Measurements from ENCODE around the gene ARID5A.
A peak's percentile ranks its signal among the peaks of the same experiment; 100 is the strongest.

ARID5A gene

DNA sequence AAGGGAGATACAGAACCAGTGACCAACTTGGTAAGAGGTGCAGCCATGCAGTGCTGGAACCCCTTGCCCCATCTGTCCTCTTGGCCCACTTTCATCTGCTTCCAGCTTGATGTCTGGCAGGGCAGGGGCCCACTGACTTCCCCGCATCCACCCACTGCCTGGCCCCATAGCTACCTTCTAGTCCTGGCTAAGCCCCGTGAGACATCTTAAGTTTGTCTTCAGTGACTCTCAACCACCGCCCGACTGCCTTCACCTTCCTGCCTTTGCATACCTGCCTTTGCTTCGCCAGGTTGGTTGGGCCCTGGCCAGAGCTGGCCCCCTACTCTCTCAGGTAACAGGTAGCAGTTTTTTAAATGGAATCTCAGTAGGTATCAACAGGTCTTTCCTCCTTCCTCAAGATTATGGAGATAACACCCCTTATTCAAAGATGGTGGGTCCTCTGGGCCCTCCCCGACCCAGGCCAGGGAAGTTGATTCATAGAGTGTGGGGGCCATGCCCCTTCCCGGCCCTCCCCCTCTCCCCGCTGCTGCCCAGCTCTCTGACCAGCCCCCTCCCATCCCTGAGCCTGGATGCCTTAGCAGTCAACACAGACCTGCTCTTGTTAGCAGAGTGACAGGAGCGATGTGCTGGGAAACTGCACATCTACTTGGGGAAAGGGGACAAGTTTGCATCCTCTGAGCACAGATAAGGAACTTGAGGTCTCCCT is 2.8 kb downstream of the ARID5A start:
- Mint-ChIP-seq H3K4me1 (peaks cover 9% of the 10 kb centered on the region), H3K36me3 (ENCODE audit: low read depth) (peaks cover 9% of the 10 kb centered on the region), H3K9me3 (peaks cover under 1% of the 10 kb centered on the region), H3K4me3 (peak overlapping the region; percentile 86 to 90 (median 90)), H3K27me3 (ENCODE audit: low read depth) (peaks cover 18% of the 10 kb centered on the region), H3K27ac (no peak overlapping the region)
- TF ChIP-seq, protein P1, sequence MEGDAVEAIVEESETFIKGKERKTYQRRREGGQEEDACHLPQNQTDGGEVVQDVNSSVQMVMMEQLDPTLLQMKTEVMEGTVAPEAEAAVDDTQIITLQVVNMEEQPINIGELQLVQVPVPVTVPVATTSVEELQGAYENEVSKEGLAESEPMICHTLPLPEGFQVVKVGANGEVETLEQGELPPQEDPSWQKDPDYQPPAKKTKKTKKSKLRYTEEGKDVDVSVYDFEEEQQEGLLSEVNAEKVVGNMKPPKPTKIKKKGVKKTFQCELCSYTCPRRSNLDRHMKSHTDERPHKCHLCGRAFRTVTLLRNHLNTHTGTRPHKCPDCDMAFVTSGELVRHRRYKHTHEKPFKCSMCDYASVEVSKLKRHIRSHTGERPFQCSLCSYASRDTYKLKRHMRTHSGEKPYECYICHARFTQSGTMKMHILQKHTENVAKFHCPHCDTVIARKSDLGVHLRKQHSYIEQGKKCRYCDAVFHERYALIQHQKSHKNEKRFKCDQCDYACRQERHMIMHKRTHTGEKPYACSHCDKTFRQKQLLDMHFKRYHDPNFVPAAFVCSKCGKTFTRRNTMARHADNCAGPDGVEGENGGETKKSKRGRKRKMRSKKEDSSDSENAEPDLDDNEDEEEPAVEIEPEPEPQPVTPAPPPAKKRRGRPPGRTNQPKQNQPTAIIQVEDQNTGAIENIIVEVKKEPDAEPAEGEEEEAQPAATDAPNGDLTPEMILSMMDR (IDR thresholded peaks at IDR 0.05; ENCODE audit: unreplicated experiment in 3 of 3) = no peak

DNA sequence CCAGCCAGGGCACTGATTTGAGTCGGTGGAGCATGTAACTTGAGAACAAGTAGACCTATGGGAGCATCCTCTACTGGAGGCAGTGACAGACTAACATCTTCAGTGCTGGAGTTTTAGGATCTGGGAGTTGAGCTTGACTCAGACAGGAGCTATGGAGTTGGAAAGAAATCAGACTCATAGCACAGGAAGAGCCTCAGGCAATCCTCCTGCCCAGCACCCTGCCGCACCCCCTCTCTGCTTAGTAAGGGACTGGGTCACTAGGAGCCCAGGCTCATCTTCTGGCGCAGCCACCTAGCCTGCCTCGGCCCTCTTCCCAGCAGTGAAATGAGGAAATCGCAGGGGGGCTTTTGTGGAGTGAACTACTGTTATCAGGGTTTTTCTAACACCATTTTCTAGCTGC is 3.6 kb downstream of the ARID5A start:
- H3K27me3 Mint-ChIP-seq (ENCODE audit: low read depth) = peaks cover 18% of the 10 kb centered on the region
- TF ChIP-seq, protein P1 (IDR thresholded peaks at IDR 0.05; ENCODE audit: unreplicated experiment in 3 of 3) = no peak
- H3K36me3 Mint-ChIP-seq (ENCODE audit: low read depth) = peaks cover 14% of the 10 kb centered on the region
- H3K4me3 Mint-ChIP-seq = peak overlapping the region; percentile 34 to 86 (median 59)
- peaks cover 3% of the 10 kb centered on the region for H3K9me3 Mint-ChIP-seq
- H3K27ac Mint-ChIP-seq = no peak overlapping the region
- H3K4me1 Mint-ChIP-seq = peaks cover 5% of the 10 kb centered on the region

DNA sequence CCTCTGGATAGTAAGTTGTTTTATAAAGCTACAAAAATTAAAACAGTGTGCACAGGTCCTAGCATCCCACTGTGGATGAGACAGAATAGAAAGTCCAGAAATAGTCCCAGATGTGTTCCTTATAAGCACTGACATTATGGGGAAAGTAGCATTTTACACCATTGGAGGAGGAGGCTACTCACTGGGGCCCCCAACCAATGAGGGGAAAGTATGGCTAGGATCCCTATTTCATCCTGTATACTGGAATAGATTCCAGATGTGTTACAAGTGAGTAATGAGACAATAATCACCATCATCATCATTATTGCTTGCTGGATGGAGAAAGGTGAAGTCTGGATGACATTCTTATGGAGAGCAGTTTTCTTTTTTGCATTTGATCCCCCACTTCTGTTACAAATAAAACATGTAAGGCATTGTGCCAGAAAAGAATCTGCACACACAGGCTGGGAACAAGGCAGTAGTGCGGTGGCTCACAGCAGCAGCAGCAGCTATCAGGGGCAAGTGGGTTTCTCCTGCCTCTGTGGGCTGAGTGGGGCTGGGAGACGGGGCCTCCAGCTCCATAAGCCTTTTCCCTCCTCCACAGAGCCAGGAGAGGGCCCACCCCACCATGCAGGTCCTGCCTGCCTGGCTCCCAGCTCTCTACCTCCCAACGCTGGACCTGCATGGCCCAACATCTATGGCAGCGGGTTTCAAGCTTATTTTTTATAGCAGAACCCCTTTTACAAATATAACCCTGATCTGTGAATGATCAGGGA is 5.0 kb downstream of the ARID5A start:
- H3K4me3 Mint-ChIP-seq = no peak overlapping the region
- H3K9me3 Mint-ChIP-seq = peaks cover 3% of the 10 kb centered on the region
- peaks cover 14% of the 10 kb centered on the region for H3K27me3 Mint-ChIP-seq (ENCODE audit: low read depth)
- H3K4me1 Mint-ChIP-seq = peaks cover 5% of the 10 kb centered on the region
- peaks cover 18% of the 10 kb centered on the region for H3K36me3 Mint-ChIP-seq (ENCODE audit: low read depth)
- TF ChIP-seq, protein P1 (IDR thresholded peaks at IDR 0.05; ENCODE audit: unreplicated experiment in 3 of 3) = no peak
- H3K27ac Mint-ChIP-seq = no peak overlapping the region

DNA sequence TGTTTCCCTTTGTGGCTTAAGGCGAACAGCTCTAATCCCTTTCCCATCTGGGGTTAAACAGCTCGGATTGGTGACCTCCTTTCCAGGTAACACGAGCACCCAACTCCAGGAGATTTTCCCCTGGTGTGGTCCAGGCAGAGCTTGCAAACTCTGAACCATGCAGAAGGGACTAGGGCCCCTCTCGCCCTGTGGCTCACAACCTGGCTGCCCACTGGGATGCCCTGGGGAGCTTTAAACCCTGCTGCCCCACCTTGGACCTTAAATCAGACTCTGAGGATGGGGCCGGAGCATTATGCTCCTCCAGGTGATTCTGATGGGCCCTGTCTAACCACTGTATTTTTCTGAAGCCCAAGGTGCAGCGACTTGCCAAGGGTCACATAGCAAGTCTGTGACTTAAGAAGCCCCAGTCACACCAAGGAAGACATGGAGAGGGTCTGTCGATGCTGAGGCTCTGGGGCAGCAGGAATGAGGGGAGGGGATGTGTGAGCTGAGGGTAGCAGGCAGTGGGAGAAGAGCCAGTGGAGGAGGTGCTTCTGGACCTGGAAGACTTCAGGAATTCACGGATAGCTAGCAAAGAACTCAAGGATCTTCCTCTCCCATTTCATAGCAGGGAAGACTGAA is 5.9 kb downstream of the ARID5A start:
- TF ChIP-seq, protein P1 (IDR thresholded peaks at IDR 0.05; ENCODE audit: unreplicated experiment in 3 of 3) = no peak
- Mint-ChIP-seq H3K27ac (no peak overlapping the region), H3K9me3 (peaks cover 3% of the 10 kb centered on the region), H3K36me3 (ENCODE audit: low read depth) (peaks cover 18% of the 10 kb centered on the region), H3K4me1 (peaks cover 6% of the 10 kb centered on the region), H3K27me3 (ENCODE audit: low read depth) (peaks cover 14% of the 10 kb centered on the region), H3K4me3 (no peak overlapping the region)

DNA sequence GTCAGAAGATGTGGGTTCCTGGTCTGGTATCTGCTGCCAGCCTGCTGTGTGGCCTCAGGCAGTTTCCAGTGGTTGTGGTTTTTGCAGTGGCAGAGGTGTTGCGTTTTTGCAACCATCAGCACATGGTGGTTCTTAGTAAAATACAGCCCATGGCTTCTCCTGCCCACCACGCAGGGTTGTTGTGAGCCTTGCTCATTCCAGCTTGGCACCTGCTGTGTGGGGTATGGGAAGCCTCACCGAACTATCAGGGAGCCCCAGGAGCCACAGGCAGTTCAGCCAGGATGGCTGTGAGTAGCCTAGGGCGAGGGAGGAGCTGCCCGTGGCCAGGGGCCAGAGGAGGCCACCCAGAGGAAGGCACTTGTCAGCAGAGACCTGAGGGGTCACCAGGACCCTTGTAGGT is 9.8 kb downstream of the ARID5A start:
- peaks cover 5% of the 10 kb centered on the region for H3K4me1 Mint-ChIP-seq
- H3K4me3 Mint-ChIP-seq = no peak overlapping the region
- H3K9me3 Mint-ChIP-seq = peaks cover 3% of the 10 kb centered on the region
- no peak overlapping the region for H3K27ac Mint-ChIP-seq
- H3K27me3 Mint-ChIP-seq (ENCODE audit: low read depth) = no peaks in the 10 kb centered on the region
- H3K36me3 Mint-ChIP-seq (ENCODE audit: low read depth) = peaks cover 18% of the 10 kb centered on the region
- TF ChIP-seq, protein P1 (IDR thresholded peaks at IDR 0.05; ENCODE audit: unreplicated experiment in 3 of 3) = no peak
